GM18508 (cell line): ENCODE results near the gene FAT1.

Experiments
- ATAC-seq: cut with Tn5 transposase; IDR thresholded peaks from one replicate; pipeline ENCODE4 v1.9.1; 2021; ENCODE audit warnings: moderate number of reproducible peaks; ENCODE audit not compliant: insufficient read depth, unreplicated experiment

The FAT1 gene

GRCh38 chr4:186726426-186727168 lies 2.9 kb upstream of the FAT1 start:
- ATAC-seq, result no peak

- ATAC-seq, result no peak
Measured at GRCh38 chr4:186725469-186726425, 2.1 kb upstream of the FAT1 start.

GRCh38 chr4:186724864-186725468 lies 1.3 kb upstream of the FAT1 start:
- ATAC-seq, result no peak

- no peak for ATAC-seq
Measured at GRCh38 chr4:186724058-186724863, 605 bp upstream of the FAT1 start.

- no peak for ATAC-seq
Measured at GRCh38 chr4:186722796-186723291, 812 bp downstream of the FAT1 start.

GRCh38 chr4:186719925-186720694 lies 3.5 kb downstream of the FAT1 start:
- no peak for ATAC-seq

GRCh38 chr4:186717556-186717955 lies 6.1 kb downstream of the FAT1 start:
- ATAC-seq, result no peak

- no peak for ATAC-seq
Measured at GRCh38 chr4:186715077-186715476, 8.6 kb downstream of the FAT1 start.

- no peak for ATAC-seq
Measured at GRCh38 chr4:186714006-186714675, 9.5 kb downstream of the FAT1 start.

GRCh38 chr4:186712690-186713089 lies 11.0 kb downstream of the FAT1 start:
- no peak for ATAC-seq

GRCh38 chr4:186710521-186711119 lies 13.0 kb downstream of the FAT1 start:
- no peak for ATAC-seq

GRCh38 chr4:186709517-186709916 lies 14.1 kb downstream of the FAT1 start:
- no peak for ATAC-seq

- no peak for ATAC-seq
Measured at GRCh38 chr4:186708554-186708953, 15.1 kb downstream of the FAT1 start.

- ATAC-seq, result no peak
Measured at GRCh38 chr4:186707996-186708395, 15.7 kb downstream of the FAT1 start.

- no peak for ATAC-seq
Measured at GRCh38 chr4:186707574-186707973, 16.1 kb downstream of the FAT1 start.

- ATAC-seq, result no peak
Measured at GRCh38 chr4:186704057-186704456, 19.6 kb downstream of the FAT1 start.

GRCh38 chr4:186703510-186703909 lies 20.1 kb downstream of the FAT1 start:
- ATAC-seq, result no peak

GRCh38 chr4:186702940-186703339 lies 20.7 kb downstream of the FAT1 start:
- no peak for ATAC-seq
